Measurements from ENCODE around the gene EIF2S2.

DNA sequence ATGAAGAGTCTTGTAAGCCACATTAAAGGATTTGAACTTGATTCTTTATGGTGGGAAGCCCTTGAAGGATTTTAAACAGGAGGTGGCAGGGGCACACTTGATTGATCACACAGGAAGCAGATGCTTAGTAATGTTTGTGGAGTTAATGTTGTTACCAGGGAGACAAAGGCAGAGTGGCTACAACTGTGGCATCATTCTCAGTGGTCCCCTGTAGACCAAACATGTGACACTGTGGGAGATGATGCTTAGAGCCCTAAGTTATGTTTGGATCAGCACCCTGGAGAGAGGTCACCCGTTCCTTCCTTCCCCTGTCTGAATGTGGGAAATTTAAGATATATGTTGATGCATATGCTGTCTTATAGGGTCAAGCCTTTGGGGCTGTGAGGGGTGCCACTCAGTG lies 53.2 kb downstream of the EIF2S2 start:
- no peak for TF ChIP-seq POLR2A (IDR thresholded peaks at IDR 0.05)
- no peak for TF ChIP-seq CTCF (IDR thresholded peaks at IDR 0.05)
